K562 (cell line): ENCODE measurements around the gene ST6GALNAC5. TPM values are rescaled to one million over a fixed set of nuclear protein-coding genes. Genes with fewer than 3 reads are reported as not detected.

Experiments used
- ATAC-seq: fragments of 200-7000 bp; cut with Tn5 transposase; 3 replicates; pipeline ENCODE4 v1.9.1; 2020; ENCODE audit warnings: moderate library complexity
- BruUV-seq: library from RNA; stranded (reverse); fragments of 400-500 nt; replicated peaks from 2 replicates; lab custom pipeline; 2021; lab: Mats Ljungman, UMichigan
- CTCF ChIA-PET: fragments of 300-600 bp; formaldehyde crosslinking; extraction: SDS; loops from one replicate; lab custom pipeline; 2021; ENCODE audit warnings: low intra/inter-chr PET ratio; lab: Yijun Ruan, JAX
- POLR2A ChIA-PET: fragments of 300-600, 350-650 bp; sonication (Branson Sonifier 250); formaldehyde crosslinking; extraction: SDS; loops from one replicate; lab custom pipeline; 2021; ENCODE audit warnings: antibody characterized with exemption, inconsistent platforms; lab: Yijun Ruan, JAX
- DNase-seq, 4 experiments: peaks; one replicate each; pipeline versions ENCODE4 v3.0.0 to v3.0.0-alpha.2; 2011 to 2018; ENCODE audit warnings: low spot score in 3 of 4, mixed read lengths in 3 of 4; ENCODE audit errors: extremely low read depth in 1 of 4
- FAIRE-seq: peaks from 2 replicates; lab custom pipeline; 2011; peaks lifted over from hg19 to GRCh38; lab: Jason Lieb, UNC
- H2AFZ ChIP-seq: 2 replicates; pipeline ENCODE4 v1.6.0; 2011; ENCODE audit warnings: low read depth, low read length, control low read depth, inconsistent platforms
- H3K27ac ChIP-seq: fragments of 200-600 bp; 3 replicates; pipeline ENCODE4 v1.8.0; 2011; ENCODE audit warnings: low read depth, mild to moderate bottlenecking, control low read depth, inconsistent platforms, low read length, moderate library complexity, mixed read lengths; ENCODE audit errors: extremely low read depth
- H3K27me3 ChIP-seq, 2 experiments: fragments of 300-600 bp in 1 of 2; 2 replicates in 1 of 2; 3 replicates in 1 of 2; pipeline versions ENCODE4 v1.6.0 to v1.8.0; 2011; ENCODE audit warnings: inconsistent platforms in 2 of 2, low read length in 2 of 2, mild to moderate bottlenecking in 1 of 2, mixed read lengths in 1 of 2, moderate library complexity in 1 of 2; ENCODE audit not compliant: control insufficient read depth in 2 of 2, insufficient read depth in 2 of 2
- H3K36me3 ChIP-seq: fragments of 300-600 bp; 3 replicates; pipeline ENCODE4 v1.8.0; 2011; ENCODE audit warnings: mild to moderate bottlenecking, low read length, inconsistent platforms; ENCODE audit not compliant: control insufficient read depth, insufficient read depth
- H3K4me1 ChIP-seq, 2 experiments: fragments of 200-600 bp in 1 of 2; replicated peaks in 1 of 2; 2 replicates in 1 of 2; 3 replicates in 1 of 2; pipeline versions ENCODE4 v1.5.1 to v1.8.0; 2011; ENCODE audit warnings: inconsistent platforms in 2 of 2, low read length in 2 of 2, mild to moderate bottlenecking in 1 of 2, mixed read lengths in 1 of 2, moderate library complexity in 1 of 2; ENCODE audit not compliant: control insufficient read depth in 2 of 2, insufficient read depth in 2 of 2
- H3K4me2 ChIP-seq: 2 replicates; pipeline ENCODE4 v1.6.1; 2011; ENCODE audit warnings: low read length, control low read depth, inconsistent platforms, mixed read lengths; ENCODE audit not compliant: insufficient read depth
- H3K4me3 ChIP-seq: fragments of 200-600 bp; sonication (generic), shearing (Covaris generic); 2 replicates; pipeline ENCODE4 v1.5.1; 2016; ENCODE audit warnings: control low read depth, inconsistent platforms
- H3K79me2 ChIP-seq: fragments of 200-600 bp; 3 replicates; pipeline ENCODE4 v1.8.0; 2011; ENCODE audit warnings: low read length, inconsistent platforms; ENCODE audit not compliant: control insufficient read depth, insufficient read depth
- H3K9ac ChIP-seq, 2 experiments: 2 replicates each; pipeline versions ENCODE4 v1.6.0 to v1.6.1; 2011; ENCODE audit warnings: low read depth in 2 of 2, low read length in 2 of 2, control low read depth in 1 of 2, inconsistent platforms in 1 of 2, mild to moderate bottlenecking in 1 of 2, mixed read lengths in 1 of 2; ENCODE audit not compliant: insufficient read depth in 1 of 2
- H3K9me1 ChIP-seq: one replicate; pipeline ENCODE4 v1.6.0; 2011; ENCODE audit warnings: inconsistent platforms, mild to moderate bottlenecking, low read length, moderate library complexity; ENCODE audit not compliant: control insufficient read depth, insufficient read depth
- H3K9me3 ChIP-seq: replicated peaks from 2 replicates; pipeline ENCODE4 v1.5.1; 2011; ENCODE audit warnings: low read depth, low read length, inconsistent platforms; ENCODE audit not compliant: control insufficient read depth, insufficient read depth
- H4K20me1 ChIP-seq: replicated peaks from 2 replicates; pipeline ENCODE4 v1.6.1; 2011; ENCODE audit warnings: low read length, inconsistent platforms, mixed read lengths; ENCODE audit not compliant: control insufficient read depth, insufficient read depth
- BRF2 ChIP-seq: IDR thresholded peaks from 3 replicates; pipeline ENCODE4 v1.6.1; 2011; ENCODE audit warnings: borderline replicate concordance, mild to moderate bottlenecking; ENCODE audit not compliant: insufficient read length, insufficient read depth
- DLX4 ChIP-seq: fragments of 250-450 bp; sonication (Bioruptor Pico); IDR thresholded peaks from 2 replicates; pipeline ENCODE4 v1.6.1; 2021; ENCODE audit warnings: mild to moderate bottlenecking
- EWSR1 ChIP-seq: fragments of 450-650 bp; IDR thresholded peaks from 2 replicates; pipeline ENCODE4 v1.6.1; 2018; ENCODE audit warnings: borderline replicate concordance, mild to moderate bottlenecking, low read depth, moderate library complexity; ENCODE audit not compliant: partially characterized antibody
- KAT7 ChIP-seq: sonication (generic); formaldehyde crosslinking; IDR thresholded peaks from 2 replicates; pipeline ENCODE4 v1.8.0; 2022; ENCODE audit warnings: missing genetic modification reagents, mild to moderate bottlenecking, borderline replicate concordance
- NCOA1 ChIP-seq: fragments of 450-650 bp; IDR thresholded peaks from 2 replicates; pipeline ENCODE4 v1.6.1; 2016; ENCODE audit warnings: low read depth
- RERE ChIP-seq: sonication (generic); formaldehyde crosslinking; IDR thresholded peaks from 2 replicates; pipeline ENCODE4 v1.8.0; 2023; ENCODE audit warnings: missing genetic modification reagents, mild to moderate bottlenecking, borderline replicate concordance
- ZBED1 ChIP-seq: IDR thresholded peaks from 2 replicates; pipeline ENCODE4 v1.6.1; 2014
- ZNF197 ChIP-seq: fragments of 200-800 bp; sonication (Bioruptor generic); IDR thresholded peaks from 2 replicates; pipeline ENCODE4 v1.6.1; 2016; ENCODE audit warnings: low read depth, missing genetic modification characterization, missing compliant biosample characterization
- ZNF778 ChIP-seq: fragments of 450-650 bp; formaldehyde crosslinking; IDR thresholded peaks from 2 replicates; pipeline ENCODE4 v1.4.0; 2020; ENCODE audit warnings: mild to moderate bottlenecking, moderate library complexity
- WGBS: fragments of 100-300 bp; shearing (Covaris generic); methylation state at CpG from one replicate; pipeline ENCODE4 v1.1.6; 2016; ENCODE audit warnings: low coverage, mixed read lengths; ENCODE audit not compliant: insufficient coverage; ENCODE audit errors: missing lambda C conversion rate; 5-methylcytosine and 5-hydroxymethylcytosine counted together
- in situ Hi-C: fragments of 300-500 bp; cut with MboI; formaldehyde crosslinking; loops from 4 replicates; pipeline ENCODE4 v1.15.0; 2018; ENCODE audit warnings: inconsistent platforms, mixed read lengths
- intact Hi-C: fragments of 100-400 bp; cut with micrococcal nuclease; formaldehyde crosslinking; loops from 2 replicates; pipeline ENCODE4 v1.14.2; 2022
- polyA plus RNA-seq, 8 experiments: library from polyadenylated mRNA; depleted of rRNA in 4 of 8; stranded (reverse) in 5 of 8; unstranded in 3 of 8; fragments of >200 nt; fragmentation: Nextera tagmentation in 2 of 8; fragmentation: Illumina TruSeq in 1 of 8; extraction: Ambion mirVana in 2 of 8; extraction: Trizol in 1 of 8; gene quantifications; 2 replicates each; pipeline versions ENCODE4 v1.2.1 to v1.2.3, GENCODE V29; 2011 to 2014; ENCODE audit warnings: inconsistent platforms in 1 of 8, missing spikeins in 1 of 8
- total RNA-seq, 7 experiments: library from RNA; depleted of rRNA in 6 of 7; stranded (reverse); fragments of >200 nt in 6 of 7; fragmentation: Illumina TruSeq in 2 of 7; extraction: Trizol in 2 of 7; gene quantifications; 2 replicates each; pipeline versions ENCODE4 v1.2.1 to v1.2.3, GENCODE V29; 2011 to 2021; ENCODE audit warnings: low replicate concordance in 1 of 7

ST6GALNAC5 gene
- total and polyA plus RNA-seq, 9 of the 15 experiments (the other 6 are each of a cell fraction or from before 2014, with no cell fraction given) = 0.04 to 0.14 TPM; not detected in 7

GRCh38 chr1:76892675-76893074 is 25.4 kb downstream of the ST6GALNAC5 start:
- in situ Hi-C loops (no loop called here), intact Hi-C loops (no loop called here)
- TF ChIP-seq ZNF778 (no peak), EWSR1 (no peak), DLX4 (no peak), RERE (no peak), ZBED1 (no peak), BRF2 (no peak), ZNF197 (no peak), KAT7 (CRISPR knock-in tag) (no peak), NCOA1 (no peak)
- ChIA-PET POLR2A (no interaction called here), CTCF (no interaction called here)
- H3K9me3 ChIP-seq = no peaks in the 10 kb centered on the region
- no peak overlapping the region for H3K4me3 ChIP-seq
- no peaks in the 10 kb centered on the region for H4K20me1 ChIP-seq
- H3K9me1 ChIP-seq = no peaks in the 10 kb centered on the region
- H2AFZ ChIP-seq = no peak overlapping the region
- DNase-seq (no peak), FAIRE-seq (no peak), ATAC-seq (no peak)
- WGBS = 8% methylated on average over 1 of the region's 1 CpG
- H3K27ac ChIP-seq = no peak overlapping the region
- no peak overlapping the region for H3K9ac ChIP-seq
- no peaks in the 10 kb centered on the region for H3K27me3 ChIP-seq
- H3K36me3 ChIP-seq = no peaks in the 10 kb centered on the region
- no peak overlapping the region for H3K4me2 ChIP-seq
- H3K4me1 ChIP-seq = no peaks in the 10 kb centered on the region
- no peaks in the 10 kb centered on the region for H3K79me2 ChIP-seq
- no TSS peak for BruUV-seq
